ENCODE results near the gene ARHGAP26.

ARHGAP26 gene, protein sequence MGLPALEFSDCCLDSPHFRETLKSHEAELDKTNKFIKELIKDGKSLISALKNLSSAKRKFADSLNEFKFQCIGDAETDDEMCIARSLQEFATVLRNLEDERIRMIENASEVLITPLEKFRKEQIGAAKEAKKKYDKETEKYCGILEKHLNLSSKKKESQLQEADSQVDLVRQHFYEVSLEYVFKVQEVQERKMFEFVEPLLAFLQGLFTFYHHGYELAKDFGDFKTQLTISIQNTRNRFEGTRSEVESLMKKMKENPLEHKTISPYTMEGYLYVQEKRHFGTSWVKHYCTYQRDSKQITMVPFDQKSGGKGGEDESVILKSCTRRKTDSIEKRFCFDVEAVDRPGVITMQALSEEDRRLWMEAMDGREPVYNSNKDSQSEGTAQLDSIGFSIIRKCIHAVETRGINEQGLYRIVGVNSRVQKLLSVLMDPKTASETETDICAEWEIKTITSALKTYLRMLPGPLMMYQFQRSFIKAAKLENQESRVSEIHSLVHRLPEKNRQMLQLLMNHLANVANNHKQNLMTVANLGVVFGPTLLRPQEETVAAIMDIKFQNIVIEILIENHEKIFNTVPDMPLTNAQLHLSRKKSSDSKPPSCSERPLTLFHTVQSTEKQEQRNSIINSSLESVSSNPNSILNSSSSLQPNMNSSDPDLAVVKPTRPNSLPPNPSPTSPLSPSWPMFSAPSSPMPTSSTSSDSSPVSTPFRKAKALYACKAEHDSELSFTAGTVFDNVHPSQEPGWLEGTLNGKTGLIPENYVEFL

DNA sequence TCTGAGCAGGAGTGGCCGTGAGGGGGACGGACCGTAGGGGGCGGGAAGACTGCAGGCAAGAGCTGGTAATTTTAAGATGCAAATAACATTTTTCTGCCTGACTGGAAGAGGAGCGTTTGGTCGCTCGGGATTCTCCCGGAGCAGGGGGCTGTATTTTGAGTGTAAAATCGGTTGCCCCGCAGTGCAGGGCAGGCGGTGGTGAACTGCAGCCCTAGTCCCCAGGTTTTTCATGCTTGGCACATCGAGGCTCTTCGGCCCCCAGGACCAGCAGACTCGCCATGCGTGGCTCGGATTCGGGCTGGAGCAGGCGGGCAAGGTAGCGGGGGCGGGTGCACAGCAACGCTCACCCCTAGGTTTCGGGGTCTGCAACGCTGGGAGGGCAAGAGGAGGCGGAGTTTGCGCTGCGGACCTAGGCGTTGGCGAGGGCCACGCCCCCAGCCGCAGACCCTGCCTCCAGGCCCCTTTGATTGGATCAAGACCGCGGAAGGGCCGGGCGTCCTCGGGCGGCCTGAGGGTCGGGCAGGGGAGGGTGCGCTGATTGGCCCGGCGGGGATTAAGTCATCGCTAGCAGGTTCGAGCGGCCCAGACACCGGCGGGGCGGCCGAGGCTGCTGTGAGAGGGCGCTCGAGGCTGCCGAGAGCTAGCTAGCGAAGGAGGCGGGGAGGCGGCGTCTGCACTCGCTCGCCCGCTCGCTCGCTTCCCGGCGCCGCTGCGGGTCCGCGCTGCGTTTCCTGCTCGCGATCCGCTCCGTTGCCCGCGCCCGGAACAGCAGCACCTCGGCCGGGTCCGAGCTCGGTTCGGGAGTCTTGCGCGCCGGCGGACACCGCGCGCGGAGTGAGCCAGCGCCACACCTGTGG, at the start of gene ARHGAP26:
Gene ARHGAP26, plus strand, starts transcription at position 585 of the 857 bp plus-strand sequence. CDS start 385 bp downstream, outside the sequence.
- peak; percentile 98 for DNase-seq

DNA sequence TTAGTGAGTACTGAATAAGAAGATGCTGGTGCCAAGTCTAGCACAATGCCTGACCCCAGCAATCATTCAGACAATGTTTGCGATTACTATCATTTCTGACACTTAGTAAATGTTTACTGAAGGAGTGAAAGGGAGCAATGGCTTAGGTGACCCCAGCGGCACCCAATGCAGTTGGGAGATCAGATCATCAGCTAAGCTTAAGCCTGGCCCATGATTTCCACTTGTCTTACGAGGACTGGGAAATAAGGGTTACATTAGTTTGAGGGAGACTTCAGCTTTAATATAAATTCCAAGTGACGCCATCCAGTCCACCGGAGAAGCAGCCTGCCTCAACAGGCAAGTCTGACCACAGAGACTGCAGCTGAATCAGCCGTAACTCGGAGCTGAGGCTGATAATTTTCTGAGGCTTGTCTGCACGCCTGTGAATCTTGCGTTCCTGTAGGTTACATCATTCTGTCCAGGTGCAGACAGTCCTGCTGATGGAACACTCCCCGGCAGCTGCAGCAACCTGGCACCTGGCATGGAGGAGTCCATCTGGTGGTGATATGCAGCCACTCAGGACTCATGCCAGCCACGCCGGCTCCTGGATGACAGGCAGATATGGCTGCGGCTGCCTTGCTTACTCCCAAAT, 49.4 kb upstream of the ARHGAP26 start:
- no peak for DNase-seq

DNA sequence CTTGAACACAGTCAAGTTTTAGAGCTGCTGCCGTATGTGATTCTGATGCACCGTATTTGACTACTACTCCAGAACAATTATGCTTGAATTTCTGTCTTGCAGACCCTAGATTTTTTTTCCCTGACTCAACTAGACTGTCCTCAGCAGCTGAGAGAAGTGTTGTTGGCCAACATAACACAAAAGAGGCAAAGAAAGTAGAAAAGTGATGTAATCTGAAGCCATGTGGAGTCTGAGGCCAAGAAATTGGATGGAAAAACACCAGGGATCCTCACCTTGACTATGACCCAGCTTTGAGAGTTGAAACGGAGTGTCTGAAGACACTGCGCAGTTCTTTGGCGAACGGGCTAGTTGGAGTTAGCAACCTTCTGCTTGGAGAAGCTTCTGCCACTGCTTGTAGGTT, 48.0 kb upstream of the ARHGAP26 start:
- DNase-seq, result no peak

DNA sequence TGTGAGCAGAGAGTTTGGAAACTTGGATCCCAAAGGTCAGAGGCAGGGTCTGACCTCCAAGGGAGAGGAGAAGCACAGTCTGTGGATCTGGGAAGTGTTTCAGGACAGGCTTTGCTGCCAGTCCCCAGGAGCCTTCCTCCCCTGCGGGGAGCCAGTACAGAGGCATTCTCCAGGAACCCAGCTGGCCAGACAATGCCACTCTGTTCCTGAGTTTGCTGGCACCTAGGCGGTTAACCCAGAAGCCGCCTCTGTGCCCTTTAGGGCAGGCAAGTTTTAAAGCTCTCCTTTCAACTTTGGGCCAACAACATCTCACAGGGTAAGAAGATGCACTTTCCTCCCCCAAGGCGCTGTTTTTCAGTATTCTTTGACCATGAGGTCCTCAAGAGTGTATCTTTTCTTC, 47.3 kb upstream of the ARHGAP26 start:
- DNase-seq, result no peak

DNA sequence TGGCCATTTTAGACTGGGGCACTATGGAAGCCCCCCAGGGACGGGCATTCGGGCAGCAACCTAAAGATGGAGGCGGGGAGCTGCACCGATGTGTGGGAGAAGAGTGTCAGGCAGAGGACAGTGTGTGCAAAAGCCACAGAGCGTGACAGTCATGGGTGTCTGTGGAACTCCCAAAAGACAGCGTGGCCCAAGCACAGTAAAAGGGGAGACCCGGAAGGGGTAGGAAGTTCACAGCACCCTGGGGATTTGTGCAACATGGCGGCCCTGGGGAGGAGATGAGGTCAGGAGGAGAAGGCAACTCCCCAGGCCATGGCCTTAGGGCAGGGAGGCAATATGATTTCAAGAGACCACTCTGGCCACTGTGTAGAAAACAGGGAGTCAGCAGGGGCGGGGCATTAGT, 45.4 kb upstream of the ARHGAP26 start:
- DNase-seq, result no peak

DNA sequence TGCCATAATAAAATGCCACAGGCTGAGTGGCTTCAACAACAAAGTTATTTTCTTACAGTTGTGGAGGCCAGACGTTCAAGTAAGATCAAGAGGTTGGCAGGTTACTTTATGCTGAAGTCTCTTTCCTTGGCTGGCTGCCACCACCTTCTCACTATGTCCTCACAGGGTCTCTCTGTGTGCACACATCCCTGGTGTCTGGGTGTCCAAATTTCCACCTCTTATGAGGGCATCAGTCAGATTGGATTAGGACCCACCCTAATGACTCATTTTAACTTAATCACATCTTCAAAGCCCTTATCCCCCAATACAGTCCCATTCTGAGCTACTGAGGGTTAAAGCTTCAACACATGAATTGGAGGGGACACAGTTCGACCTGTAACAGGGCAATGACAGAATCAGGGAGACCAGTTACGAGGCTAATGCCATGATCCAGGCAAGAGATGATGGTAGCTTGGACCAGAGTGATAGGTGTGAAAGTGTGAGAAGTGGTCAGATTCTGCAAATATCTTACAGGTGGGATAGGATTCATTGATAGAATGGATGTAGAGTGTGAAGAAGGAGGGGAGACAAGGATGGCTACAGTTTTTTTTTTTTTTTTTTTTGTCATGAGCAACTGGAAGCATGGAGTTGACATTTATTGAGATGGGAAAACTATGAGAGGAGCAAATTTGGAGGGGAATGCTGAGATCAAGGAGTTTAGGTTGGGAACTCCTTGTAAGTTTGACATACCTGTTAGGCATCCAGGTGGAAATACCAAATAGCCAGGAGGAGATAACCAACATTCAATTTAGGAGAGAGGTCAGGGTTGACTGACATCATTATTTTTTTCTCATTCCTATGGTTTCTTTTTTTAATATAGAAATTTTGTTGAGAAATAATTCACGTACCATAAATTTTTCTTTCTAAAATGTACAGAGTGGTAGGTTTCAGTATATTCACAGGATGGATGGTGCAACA, 44.7 kb upstream of the ARHGAP26 start:
- DNase-seq, result no peak

DNA sequence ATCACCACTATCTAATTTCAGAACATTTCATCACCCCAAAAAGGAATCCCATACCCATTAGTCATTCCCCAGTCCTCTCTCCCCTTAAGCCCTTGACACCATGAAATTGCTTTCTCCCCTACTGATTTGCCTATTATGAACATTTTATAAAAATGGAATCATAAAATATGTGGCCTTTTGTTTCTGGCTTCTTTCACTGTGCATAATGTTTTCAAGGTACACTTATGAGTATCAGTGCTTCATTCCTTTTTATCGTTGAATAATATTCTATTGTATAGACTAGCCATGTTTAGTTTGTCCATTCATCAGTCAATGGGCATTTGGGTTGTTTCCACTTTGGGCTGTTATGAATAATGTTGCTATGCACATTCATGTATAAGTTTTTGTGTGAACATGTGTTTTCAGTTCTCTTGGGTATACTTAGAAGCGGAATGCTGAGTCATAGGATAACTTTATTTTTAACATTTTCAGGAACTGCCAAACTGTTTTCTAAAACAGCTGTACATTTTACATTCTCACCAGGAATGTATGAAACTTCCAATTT, 43.9 kb upstream of the ARHGAP26 start:
- peak; percentile 33 for DNase-seq

DNA sequence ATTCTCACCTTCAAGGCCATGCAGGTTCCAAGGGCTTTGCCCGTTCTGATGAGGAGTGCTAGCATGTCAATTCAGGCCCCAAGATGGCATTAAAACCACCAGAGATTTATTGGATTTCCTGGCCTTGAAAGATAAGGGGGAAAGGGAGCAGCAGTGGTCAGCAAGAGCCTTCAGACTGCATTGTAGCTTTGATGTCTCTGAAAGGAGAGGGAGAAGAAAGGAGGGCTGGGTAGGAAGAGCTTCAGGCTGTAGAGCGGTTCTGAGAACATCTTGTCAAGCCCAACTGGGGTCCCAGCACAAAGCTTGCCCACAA, 42.5 kb upstream of the ARHGAP26 start:
- no peak for DNase-seq

DNA sequence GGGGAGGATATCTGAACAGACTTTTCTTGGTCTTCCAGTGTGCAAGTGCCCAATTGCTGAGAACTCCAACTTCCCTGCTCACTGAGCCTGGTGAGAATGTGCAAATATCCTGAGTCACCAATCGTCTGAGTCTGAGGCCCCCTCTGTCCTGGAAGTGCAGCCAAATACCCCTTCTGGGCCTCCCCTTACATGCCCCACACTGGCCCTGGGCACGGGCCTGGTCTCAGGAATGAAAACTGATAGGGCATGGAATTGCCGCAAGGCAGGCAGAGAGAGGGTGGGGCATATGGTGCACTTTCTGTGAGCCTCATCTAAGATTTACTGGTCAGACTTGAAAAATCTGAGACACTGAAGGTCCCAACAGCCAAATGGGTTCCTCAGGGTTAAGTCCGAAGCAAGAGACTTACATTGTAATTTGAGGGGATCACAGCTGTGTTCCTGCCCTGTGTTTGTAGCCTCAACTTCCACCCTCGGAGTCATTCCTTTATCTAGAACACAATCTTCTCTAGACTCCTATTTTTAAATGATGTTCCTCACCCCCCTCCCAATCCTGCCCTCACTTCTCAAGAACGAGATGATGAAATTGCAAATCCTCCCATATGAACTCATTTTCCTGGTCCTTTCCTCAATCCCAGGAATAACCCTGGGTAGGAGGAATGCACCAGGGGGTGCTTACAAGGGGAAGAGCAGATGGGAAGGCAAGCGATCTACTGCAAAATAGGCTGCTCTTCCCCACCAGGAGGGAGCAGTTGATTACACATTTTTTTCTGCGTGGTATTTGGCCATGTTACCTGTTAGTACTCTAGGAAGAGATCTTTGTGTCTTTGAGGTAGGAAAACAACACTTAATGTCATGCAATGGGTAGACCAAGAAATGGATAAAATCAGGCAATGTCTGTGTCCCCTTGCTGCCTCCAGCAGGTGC, 34.6 kb upstream of the ARHGAP26 start:
- DNase-seq, result no peak

DNA sequence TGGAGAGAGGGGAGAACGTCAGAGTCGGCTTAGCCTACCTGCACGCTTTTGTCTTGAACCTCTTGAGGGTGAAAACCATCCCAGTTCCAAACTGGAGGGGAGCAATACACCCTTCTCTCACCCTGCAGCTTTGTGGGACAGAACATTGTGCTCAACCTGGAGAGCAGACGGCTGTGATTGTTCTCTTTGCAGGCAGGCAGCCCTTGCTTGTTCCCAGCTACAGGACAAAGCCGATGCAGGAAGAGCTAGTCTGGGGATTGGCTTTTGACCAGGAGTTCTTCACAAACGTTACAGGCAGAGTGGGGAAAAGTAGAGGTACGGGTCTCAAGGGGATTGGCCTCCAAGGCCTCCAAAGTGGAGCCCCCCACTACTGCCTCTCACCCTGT, 33.9 kb upstream of the ARHGAP26 start:
- DNase-seq, result no peak

DNA sequence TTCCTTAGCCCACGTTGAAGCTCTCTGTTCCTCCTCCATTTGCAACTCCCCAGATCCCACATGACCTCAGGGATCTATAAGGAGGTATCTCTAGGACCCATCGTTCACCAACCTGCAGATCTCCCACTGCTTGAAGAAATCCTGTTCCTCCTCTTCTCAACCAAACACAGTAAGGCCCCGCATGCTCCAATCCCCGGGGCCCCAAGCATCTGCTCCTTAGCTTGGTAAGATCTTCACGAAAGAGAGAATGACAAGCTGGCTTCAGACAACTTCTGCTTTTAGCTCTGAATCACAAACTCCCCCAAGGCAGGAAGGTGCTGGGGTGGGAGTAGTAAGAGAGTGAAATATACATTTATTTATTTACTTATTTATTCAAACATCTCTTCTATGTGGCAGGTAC, 33.0 kb upstream of the ARHGAP26 start:
- DNase-seq, result no peak

DNA sequence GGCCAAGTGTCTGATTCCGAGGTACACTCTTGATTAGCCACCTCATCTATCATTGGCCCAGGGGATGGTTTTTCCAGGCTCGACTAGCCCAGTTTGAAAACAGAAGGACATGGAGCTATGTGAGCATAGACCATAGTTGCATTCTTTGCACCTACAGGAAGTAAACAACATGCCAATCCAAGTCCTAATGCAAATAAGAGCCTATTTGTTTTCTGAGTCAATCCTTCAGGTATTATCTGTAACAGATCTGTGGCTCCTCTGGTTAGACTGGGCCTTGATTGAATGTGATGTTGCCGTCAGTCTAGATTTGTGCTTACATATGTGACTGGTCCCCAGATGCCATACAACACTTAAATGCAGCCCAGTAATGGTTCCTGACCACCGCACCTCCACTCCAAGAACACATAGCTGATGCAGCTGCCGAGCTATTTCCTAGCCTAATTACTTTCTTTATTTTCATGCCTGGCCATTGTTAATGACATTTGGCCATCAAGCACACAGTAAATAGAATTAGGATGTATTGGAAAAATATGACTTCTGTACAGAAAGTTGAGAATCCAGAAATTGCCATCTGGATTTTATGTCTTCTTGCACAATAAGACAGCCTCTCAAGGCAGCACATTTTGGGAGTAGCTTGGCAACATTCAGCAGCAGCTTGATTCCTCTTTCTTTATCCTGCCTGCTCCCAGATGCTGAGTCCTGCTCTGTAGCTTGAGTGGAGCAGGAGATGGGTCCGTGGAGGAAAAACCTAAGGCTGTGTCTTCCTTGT, 29.5 kb upstream of the ARHGAP26 start:
- peak; percentile 73 for DNase-seq

DNA sequence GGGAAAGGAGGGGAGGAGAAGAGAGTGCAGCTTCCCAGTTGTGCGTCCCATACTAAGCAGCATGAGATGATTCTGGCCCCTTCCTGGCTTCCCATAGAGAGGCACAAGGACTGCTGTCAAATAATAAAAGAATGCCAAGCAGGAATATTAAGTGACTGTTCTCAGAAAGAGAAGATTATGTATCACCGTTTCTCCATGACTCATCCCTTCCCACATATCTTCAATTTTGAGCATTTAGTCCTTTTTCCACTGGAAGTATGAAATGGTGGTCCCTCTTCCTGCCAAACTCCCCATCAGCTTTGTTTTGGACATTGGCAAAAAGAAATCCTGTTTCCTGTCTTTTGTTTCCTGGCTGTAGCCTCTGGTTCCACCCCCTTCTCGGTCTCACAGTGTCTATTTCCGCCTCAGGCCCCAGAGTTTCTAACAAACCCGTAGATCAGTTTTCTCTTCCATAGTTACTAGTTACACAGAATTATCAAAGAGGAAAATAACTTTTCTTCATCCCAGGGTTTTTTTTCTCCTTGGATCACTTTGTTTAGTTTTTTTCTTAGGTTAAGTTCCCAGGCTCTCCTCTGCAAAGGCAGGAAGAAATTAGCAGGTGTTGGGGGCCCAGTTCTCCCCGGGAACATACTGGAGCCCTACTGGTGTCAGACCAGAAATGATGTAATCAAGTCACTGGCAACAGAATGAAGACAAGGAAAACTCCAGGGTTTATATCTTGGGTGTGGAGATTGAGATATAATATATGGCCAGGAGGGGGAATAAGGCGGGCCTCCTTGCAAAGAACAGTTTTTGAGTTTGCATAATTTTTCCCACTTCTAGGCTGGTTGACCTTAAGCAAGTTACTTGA, 26.4 kb upstream of the ARHGAP26 start:
- peak; percentile 29 for DNase-seq

DNA sequence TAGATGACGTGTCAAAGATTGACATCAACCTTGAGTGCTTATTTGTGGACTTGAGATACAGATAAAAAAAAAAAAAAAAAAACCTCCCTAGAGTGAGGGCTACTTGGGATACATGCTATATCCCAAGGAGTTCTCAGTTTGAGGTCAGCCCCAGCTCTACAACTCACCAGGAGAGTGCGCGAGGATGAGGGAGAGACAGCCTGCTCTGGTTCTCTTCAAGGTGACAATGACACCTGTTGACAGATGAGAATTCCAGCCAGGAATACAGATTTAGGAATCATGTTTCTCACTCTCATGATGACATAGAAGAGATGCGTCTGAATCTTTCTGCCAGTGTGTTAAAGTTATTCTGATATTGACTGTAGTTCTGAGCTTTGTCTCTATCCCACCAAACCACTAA, 24.9 kb upstream of the ARHGAP26 start:
- DNase-seq, result no peak

DNA sequence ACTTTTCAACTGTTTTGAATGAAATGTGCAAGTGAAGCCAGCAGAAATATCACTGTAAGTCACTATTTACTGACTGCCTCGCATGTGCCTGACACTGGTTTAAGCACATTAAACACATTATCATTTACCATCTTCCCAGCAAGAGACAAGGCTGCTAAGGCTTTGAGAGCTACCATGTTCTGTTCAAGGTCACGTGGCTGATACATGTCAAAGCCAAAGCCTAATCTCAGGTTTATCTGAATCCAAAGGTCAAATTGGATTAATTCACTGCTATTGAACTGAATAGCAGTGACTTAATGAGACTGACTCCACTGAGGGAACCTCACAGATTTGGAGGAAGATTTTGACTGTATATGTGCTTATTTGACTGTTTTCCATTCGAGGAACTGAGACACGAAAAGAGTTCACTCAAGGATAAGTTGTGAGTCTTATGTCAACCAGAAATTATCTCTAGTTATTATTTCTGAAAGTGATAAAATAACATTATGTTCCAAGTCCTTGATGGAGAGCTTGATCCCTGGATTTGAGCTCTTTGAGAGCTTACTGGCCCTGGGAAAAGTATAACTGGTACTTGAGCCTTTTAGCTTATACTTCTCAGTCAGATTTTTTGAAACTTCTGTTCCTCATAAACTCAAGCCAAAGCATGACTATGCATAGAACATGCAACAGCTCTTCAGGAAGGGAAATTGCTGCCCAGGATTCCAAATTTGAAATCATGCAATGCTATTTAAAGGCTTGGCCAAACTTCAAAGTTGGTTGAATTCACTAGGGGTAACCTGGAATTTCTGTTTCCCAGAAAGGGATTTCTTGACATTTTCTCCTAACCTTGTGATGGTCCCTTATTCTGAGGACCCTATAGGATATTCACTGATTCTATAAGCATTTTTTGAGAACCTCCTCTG, 23.4 kb upstream of the ARHGAP26 start:
- DNase-seq, result no peak

DNA sequence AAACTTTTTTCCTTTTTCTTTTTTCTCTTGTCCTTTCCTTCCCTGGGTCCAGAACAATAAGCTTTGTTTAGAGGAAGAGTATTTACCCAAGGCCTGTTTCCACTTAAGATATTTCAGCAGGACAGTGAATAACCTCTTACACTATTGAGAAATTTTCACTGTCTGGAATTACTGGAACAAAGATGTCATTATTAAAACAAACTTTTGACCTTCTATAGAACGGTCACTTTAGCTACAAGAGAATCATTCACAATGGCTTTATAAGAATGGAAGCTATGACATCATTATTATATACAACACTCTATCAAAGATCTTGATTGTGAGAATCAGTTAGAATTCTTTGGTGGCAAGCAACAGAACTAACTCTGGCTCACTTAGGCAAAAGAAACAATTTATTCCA, 22.0 kb upstream of the ARHGAP26 start:
- no peak for DNase-seq

DNA sequence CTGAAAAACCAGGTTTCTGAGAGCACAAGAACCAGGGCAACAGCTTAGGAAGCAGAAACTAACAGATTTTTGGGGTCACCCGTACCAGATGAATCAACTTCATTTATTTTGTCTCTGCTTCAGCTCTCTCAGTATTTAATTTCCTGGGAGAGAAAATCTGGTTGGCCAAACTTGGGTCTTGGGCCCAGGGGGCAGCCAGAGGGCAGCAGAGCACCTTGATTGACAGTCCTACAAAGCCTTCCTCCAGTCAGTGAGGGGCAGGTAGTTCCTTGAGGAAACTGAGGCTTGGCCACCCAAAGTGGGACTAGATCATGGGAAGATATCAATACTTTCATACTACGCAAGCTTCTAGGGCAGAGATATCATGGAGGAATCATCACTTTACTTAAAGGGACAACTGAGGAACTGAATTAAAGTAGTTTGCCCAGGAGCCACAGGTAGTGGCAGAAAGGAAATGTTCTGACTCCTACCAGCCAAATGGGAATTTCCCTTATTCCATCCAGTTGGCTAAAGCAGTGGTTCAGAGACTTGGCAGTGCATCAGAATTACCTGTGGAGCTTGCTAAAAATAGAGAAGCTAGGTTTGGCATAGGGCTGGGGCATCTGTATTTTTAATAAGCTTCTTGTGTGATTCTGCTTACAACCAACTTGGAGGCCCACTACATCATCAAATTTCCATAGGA, 21.5 kb upstream of the ARHGAP26 start:
- DNase-seq, result peak; percentile 33

Data from eye (tissue), 1 donor.